GM12874 (cell line): ENCODE measurements around the gene METTL9.

Experiments used
- TF ChIP-seq, protein P1 (sequence below): IDR thresholded peaks from 2 replicates; pipeline ENCODE4 v1.5.1; 2011; ENCODE audit warnings: low read depth, mild to moderate bottlenecking, control low read depth, low read length, moderate library complexity; ENCODE audit not compliant: insufficient read depth

The METTL9 gene

DNA sequence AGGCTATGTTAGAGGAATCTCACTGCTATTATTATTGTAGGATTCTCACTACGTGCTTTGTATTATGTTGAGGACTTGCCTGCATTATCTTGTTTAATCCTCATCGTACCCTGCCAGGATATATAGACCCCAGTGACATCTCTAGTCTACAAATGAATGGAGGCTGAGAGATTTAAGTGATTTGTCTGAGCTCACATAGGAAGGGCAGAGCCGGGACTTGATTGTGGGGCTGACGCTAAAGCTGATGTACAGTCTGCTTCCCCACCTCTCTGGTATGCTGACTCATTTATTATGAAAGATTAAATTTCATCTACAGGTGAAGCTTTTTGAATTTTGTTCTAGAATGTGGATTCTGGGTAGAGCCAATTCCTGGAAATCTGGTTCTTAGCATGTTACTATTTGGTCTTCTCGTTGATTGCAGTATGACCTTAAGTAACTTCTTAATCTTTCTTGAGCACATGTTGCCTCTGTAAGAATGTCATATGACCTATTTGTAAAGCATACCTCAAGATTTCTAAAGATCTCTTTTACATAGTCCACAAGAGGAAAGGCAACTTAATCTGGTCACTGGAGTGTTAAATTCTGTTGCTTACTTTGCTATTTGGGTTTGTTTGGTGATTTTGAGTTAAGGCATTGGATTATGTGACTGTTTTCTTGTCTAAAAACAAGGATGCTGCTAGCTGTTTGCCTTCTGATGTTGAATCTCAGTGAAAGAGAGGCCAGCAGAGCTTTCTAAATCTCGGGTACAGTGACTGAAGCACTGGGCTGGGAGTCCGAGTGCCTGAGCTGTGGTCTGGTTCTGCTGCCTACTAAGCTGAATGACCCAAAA lies 12.4 kb downstream of the METTL9 start:
- TF ChIP-seq, protein P1, sequence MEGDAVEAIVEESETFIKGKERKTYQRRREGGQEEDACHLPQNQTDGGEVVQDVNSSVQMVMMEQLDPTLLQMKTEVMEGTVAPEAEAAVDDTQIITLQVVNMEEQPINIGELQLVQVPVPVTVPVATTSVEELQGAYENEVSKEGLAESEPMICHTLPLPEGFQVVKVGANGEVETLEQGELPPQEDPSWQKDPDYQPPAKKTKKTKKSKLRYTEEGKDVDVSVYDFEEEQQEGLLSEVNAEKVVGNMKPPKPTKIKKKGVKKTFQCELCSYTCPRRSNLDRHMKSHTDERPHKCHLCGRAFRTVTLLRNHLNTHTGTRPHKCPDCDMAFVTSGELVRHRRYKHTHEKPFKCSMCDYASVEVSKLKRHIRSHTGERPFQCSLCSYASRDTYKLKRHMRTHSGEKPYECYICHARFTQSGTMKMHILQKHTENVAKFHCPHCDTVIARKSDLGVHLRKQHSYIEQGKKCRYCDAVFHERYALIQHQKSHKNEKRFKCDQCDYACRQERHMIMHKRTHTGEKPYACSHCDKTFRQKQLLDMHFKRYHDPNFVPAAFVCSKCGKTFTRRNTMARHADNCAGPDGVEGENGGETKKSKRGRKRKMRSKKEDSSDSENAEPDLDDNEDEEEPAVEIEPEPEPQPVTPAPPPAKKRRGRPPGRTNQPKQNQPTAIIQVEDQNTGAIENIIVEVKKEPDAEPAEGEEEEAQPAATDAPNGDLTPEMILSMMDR, result no peak

- TF ChIP-seq, protein P1, result no peak
Observed at GRCh38 chr16:21613361-21613760, 14.0 kb downstream of the METTL9 start.

- TF ChIP-seq, protein P1, result no peak
Observed at GRCh38 chr16:21613781-21614180, 14.4 kb downstream of the METTL9 start.

GRCh38 chr16:21614896-21615295 lies 15.5 kb downstream of the METTL9 start:
- TF ChIP-seq, protein P1, result no peak

GRCh38 chr16:21617607-21618006 lies 18.2 kb downstream of the METTL9 start:
- TF ChIP-seq, protein P1, result no peak

DNA sequence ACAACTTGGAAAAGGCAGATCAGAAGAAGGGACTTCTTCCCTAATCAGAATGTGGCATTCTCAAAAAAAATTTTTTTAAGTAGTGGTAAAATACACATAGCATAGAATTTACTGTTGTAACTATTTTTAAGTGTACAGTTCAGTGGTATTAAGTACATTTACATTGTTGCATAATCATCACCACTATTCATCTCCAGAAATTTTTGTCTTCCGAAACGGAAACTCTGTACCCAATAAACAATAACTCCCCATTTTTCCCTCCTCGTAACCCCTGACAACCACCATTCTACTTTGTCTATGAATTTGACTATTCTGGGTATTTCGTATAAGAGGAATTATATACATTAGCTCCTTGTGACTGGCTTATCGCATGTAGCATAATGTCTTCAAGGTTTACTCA lies 18.9 kb downstream of the METTL9 start:
- TF ChIP-seq, protein P1, result no peak

DNA sequence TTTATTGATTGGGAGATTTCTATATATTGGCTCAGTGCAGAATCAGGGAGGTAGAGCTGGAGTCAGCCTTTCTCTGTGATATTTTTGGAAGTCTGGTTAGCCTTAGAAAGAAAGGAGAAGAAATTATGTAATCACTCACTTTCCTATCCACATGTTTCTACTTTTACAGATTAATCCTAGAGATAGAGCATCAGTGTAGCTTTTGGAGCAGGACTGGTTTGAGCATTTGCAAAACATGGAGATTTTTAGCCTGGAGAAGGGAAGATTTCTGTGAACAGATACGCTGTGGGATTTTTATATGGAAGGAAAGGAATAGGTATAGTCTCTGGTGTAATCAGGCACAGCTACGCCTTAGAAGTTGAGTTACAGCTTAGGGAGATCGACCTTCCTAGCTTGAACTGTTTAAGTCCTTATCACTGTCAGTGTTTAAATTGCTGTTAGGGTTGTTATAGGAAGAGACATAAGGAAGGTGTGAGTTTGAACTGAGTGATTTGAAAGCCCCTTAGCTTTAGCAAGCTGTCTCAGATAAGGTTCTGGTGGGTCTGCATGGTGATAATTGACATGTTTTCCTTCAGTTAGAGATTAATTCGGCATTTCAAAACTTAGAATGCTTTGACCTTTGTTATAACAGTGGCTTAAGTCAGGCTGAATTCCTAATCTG lies 20.5 kb downstream of the METTL9 start:
- TF ChIP-seq, protein P1, result no peak
